Body of pancreas (tissue), 4 donors: ENCODE measurements around the gene DENND2A. TPM values are rescaled to one million over a fixed set of nuclear protein-coding genes. Genes with fewer than 3 reads are reported as not detected.
A peak's percentile ranks its signal among the peaks of the same experiment; 100 is the strongest.

Experiments
- ATAC-seq: fragments of 150-250 bp; one replicate; pipeline ENCODE4 v1.9.1; 2016
- DNase-seq, 4 donors: peaks; one replicate each; pipeline ENCODE4 v3.0.0-alpha.2; 2019
- H3K27ac ChIP-seq, 4 donors: fragments of 200-600 bp; sonication (generic); 1 replicate in 3 of 4; 2 replicates in 1 of 4; pipeline versions ENCODE4 v1.5.1 to v1.6.1; 2016 to 2019; ENCODE audit warnings: mild to moderate bottlenecking in 1 of 4, mixed read lengths in 1 of 4, moderate library complexity in 1 of 4
- H3K27me3 ChIP-seq, 2 donors: fragments of 200-600 bp; sonication (generic); one replicate each; pipeline ENCODE4 v1.6.0; 2016; ENCODE audit warnings: mild to moderate bottlenecking in 1 of 2
- H3K36me3 ChIP-seq, 2 donors: fragments of 200-600 bp; sonication (generic); replicated peaks in 1 of 2; 2 replicates each; pipeline ENCODE4 v1.5.1; 2016; ENCODE audit warnings: low read depth in 2 of 2; ENCODE audit not compliant: insufficient read depth in 1 of 2
- H3K4me1 ChIP-seq: fragments of 200-600 bp; sonication (generic); one replicate; pipeline ENCODE4 v1.6.0; 2016
- H3K4me3 ChIP-seq, 2 donors: fragments of 200-600 bp; sonication (generic); 1 replicate in 1 of 2; 2 replicates in 1 of 2; pipeline ENCODE4 v1.5.1; 2016 to 2019
- H3K9me3 ChIP-seq, 3 donors: fragments of 200-600 bp; sonication (generic); 1 replicate in 2 of 3; 2 replicates in 1 of 3; pipeline ENCODE4 v1.5.1; 2016
- CTCF ChIP-seq, 7 experiments: fragments of 450-650 bp in 4 of 7; fragments of 200-600 bp in 3 of 7; sonication (generic) in 3 of 7; IDR thresholded peaks; one replicate each; pipeline ENCODE4 v1.5.1; 2016 to 2019; ENCODE audit warnings: antibody characterized with exemption in 7 of 7
- POLR2A ChIP-seq, 3 donors: fragments of 450-650 bp; IDR thresholded peaks; one replicate each; pipeline ENCODE4 v1.6.1; 2016; ENCODE audit warnings: antibody characterized with exemption in 3 of 3, mild to moderate bottlenecking in 2 of 3
- WGBS, 2 donors: methylation state at CpG; one replicate each; pipeline ENCODE4 v1.1.5; 2017; 5-methylcytosine and 5-hydroxymethylcytosine counted together
- intact Hi-C: fragments of 100-400 bp; cut with DNase I; formaldehyde crosslinking; loops from one replicate; pipeline ENCODE4 v1.15.1; 2023
- total RNA-seq, 2 donors: library from RNA; depleted of rRNA; stranded (reverse); fragments of >200 nt; gene quantifications; one replicate each; pipeline ENCODE4 v1.1.0, GENCODE V29; 2016

DENND2A gene
- total RNA-seq, 2 donors from 2014 or later, result 2.6 to 7.3 TPM

GRCh38 chr7:140654661-140655060, 14.0 kb upstream of the DENND2A start:
- no peak overlapping the region for H3K4me3 ChIP-seq
- H3K9me3 ChIP-seq, result no peaks in the 10 kb centered on the region
- H3K36me3 ChIP-seq, result no peaks in the 10 kb centered on the region
- H3K4me1 ChIP-seq, result peaks cover 22% of the 10 kb centered on the region
- ATAC-seq (no peak), DNase-seq (no peak)
- H3K27me3 ChIP-seq, result no peaks in the 10 kb centered on the region
- WGBS, 2 donors, result 89 to 90% methylated on average over 4 of the region's 4 CpGs
- intact Hi-C loops, result no loop called here
- TF ChIP-seq POLR2A (IDR thresholded peaks at IDR 0.05), result no peak
- TF ChIP-seq CTCF (IDR thresholded peaks at IDR 0.05), result no peak
- H3K27ac ChIP-seq, result no peak overlapping the region

GRCh38 chr7:140654109-140654387, 13.4 kb upstream of the DENND2A start:
- no peak for ATAC-seq
- DNase-seq, result no peak
- Histone ChIP-seq H3K27me3 (no peaks in the 10 kb centered on the region), H3K36me3 (no peaks in the 10 kb centered on the region), H3K27ac (no peak overlapping the region), H3K4me3 (no peak overlapping the region), H3K9me3 (no peaks in the 10 kb centered on the region), H3K4me1 (peaks cover 22% of the 10 kb centered on the region)
- TF ChIP-seq POLR2A (IDR thresholded peaks at IDR 0.05) (no peak), CTCF (IDR thresholded peaks at IDR 0.05) (no peak)
- intact Hi-C loops, result no loop called here
- WGBS, 2 donors, result 70 to 76% methylated on average over 2 of the region's 2 CpGs

- ATAC-seq, result peak; percentile 74
- no peak overlapping the region for H3K27ac ChIP-seq
- no peaks in the 10 kb centered on the region for H3K36me3 ChIP-seq
Measured at GRCh38 chr7:140653319-140654108, 12.9 kb upstream of the DENND2A start.

GRCh38 chr7:140650367-140650766, 9.8 kb upstream of the DENND2A start:
- H3K4me3 ChIP-seq, result no peak overlapping the region
- WGBS, 2 donors, result 83 to 86% methylated on average over 12 of the region's 12 CpGs
- H3K4me1 ChIP-seq, result peaks cover 8% of the 10 kb centered on the region
- DNase-seq (no peak), ATAC-seq (no peak)
- H3K9me3 ChIP-seq, result no peaks in the 10 kb centered on the region
- no peaks in the 10 kb centered on the region for H3K36me3 ChIP-seq
- H3K27ac ChIP-seq, result no peak overlapping the region
- TF ChIP-seq POLR2A (IDR thresholded peaks at IDR 0.05), result no peak
- no peak for TF ChIP-seq CTCF (IDR thresholded peaks at IDR 0.05)
- intact Hi-C loops, result no loop called here
- H3K27me3 ChIP-seq, result no peaks in the 10 kb centered on the region

More at GRCh38 chr7:140653319-140654108, 12.9 kb upstream of the DENND2A start:
- H3K4me1 ChIP-seq, result peaks cover 22% of the 10 kb centered on the region
- TF ChIP-seq CTCF (IDR thresholded peaks at IDR 0.05), result peak; percentile 71 to 95 (median 88)
- no peak for TF ChIP-seq POLR2A (IDR thresholded peaks at IDR 0.05)
- peak; percentile 61 to 77 (median 72) for DNase-seq
- 18 to 19% methylated on average over 15 of the region's 15 CpGs for WGBS, 2 donors
- H3K4me3 ChIP-seq, result no peak overlapping the region
- intact Hi-C loops, result loop anchor here (2.0 kb wide), 1 partner anchor 135 kb away; no protein-coding TSS in a partner anchor
- H3K27me3 ChIP-seq, result no peaks in the 10 kb centered on the region
- H3K9me3 ChIP-seq, result no peaks in the 10 kb centered on the region
